HUES48 (cell line): Measurements from ENCODE around the gene TMEM40.

Source experiments
- H3K27ac ChIP-seq: one replicate; pipeline ENCODE4 v1.7.0; 2013; ENCODE audit warnings: low read depth, low read length, inconsistent platforms
- H3K27me3 ChIP-seq: 2 replicates; pipeline ENCODE4 v1.6.1; 2013; ENCODE audit warnings: mild to moderate bottlenecking, low read length; ENCODE audit not compliant: control insufficient read depth, insufficient read depth
- H3K36me3 ChIP-seq: 2 replicates; pipeline ENCODE4 v1.6.1; 2013; ENCODE audit warnings: low read length; ENCODE audit not compliant: control insufficient read depth, insufficient read depth
- H3K4me1 ChIP-seq: 2 replicates; pipeline ENCODE4 v1.6.1; 2013; ENCODE audit warnings: mild to moderate bottlenecking, low read length; ENCODE audit not compliant: control insufficient read depth, insufficient read depth
- H3K4me3 ChIP-seq: 2 replicates; pipeline ENCODE4 v1.5.1; 2013; ENCODE audit warnings: mild to moderate bottlenecking, low read depth, low read length
- H3K9ac ChIP-seq: 2 replicates; pipeline ENCODE4 v1.6.1; 2013; ENCODE audit warnings: mild to moderate bottlenecking, low read depth, low read length, moderate library complexity
- H3K9me3 ChIP-seq: 2 replicates; pipeline ENCODE4 v1.6.1; 2013; ENCODE audit warnings: low read length; ENCODE audit not compliant: control insufficient read depth, insufficient read depth

The TMEM40 gene

GRCh38 chr3:12759693-12760565 is 870 bp upstream of the TMEM40 start:
- Histone ChIP-seq H3K4me3 (no peak overlapping the region), H3K4me1 (peaks cover 13% of the 10 kb centered on the region)

DNA sequence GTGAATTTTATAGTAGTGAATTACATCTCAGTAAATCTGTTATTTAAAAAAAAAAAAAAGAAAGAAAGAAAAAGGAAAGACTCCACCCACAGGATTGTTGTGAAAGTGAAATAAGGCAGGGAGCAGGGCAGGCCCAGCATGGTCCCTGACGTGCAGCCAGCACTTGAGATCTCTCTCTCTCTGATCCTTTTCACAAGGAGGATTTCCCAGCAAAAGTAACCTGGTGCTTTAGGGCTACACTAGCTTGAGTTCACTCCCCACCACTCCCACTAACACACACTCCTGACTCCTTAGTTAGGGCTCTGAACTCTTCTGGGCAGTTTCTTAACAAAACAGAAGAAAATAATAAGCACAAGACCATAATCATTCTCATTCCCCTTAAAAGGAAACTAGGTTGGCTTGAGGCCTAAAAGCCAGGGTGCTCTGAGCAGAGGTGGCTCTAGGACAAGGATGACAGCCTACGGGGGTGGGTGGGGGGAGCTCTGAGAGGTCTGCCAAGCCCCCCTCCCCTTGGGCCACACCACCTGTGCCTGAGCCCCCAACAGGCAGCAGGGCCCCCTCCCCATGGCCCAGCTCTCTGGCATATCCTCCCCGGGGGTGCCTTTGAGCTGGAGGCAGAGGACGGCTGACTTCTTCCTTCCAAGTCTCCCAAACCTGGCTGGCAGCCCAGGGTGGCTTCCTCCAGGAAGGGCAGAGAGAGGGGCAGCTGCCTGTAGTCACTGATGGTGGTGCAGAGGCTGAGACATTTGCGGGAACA is 856 bp downstream of the TMEM40 start:
- Histone ChIP-seq H3K27ac (peak overlapping the region; percentile 11), H3K27me3 (no peaks in the 10 kb centered on the region), H3K4me3 (no peak overlapping the region), H3K4me1 (peaks cover 9% of the 10 kb centered on the region), H3K9ac (no peak overlapping the region), H3K9me3 (no peaks in the 10 kb centered on the region), H3K36me3 (no peaks in the 10 kb centered on the region)

More at GRCh38 chr3:12759693-12760565, 870 bp upstream of the TMEM40 start:
- Histone ChIP-seq H3K27ac (peak overlapping the region; percentile 47), H3K9ac (no peak overlapping the region), H3K27me3 (no peaks in the 10 kb centered on the region), H3K9me3 (no peaks in the 10 kb centered on the region), H3K36me3 (no peaks in the 10 kb centered on the region)

- H3K27ac ChIP-seq = no peak overlapping the region
- H3K9ac ChIP-seq = no peak overlapping the region
- H3K9me3 ChIP-seq = no peaks in the 10 kb centered on the region
- H3K4me3 ChIP-seq = no peak overlapping the region
- peaks cover 8% of the 10 kb centered on the region for H3K4me1 ChIP-seq
- no peaks in the 10 kb centered on the region for H3K27me3 ChIP-seq
- no peaks in the 10 kb centered on the region for H3K36me3 ChIP-seq
Observed at GRCh38 chr3:12756635-12757034, 2.4 kb downstream of the TMEM40 start.

GRCh38 chr3:12756175-12756574 is 2.9 kb downstream of the TMEM40 start:
- Histone ChIP-seq H3K36me3 (no peaks in the 10 kb centered on the region), H3K9me3 (no peaks in the 10 kb centered on the region), H3K27ac (no peak overlapping the region), H3K27me3 (no peaks in the 10 kb centered on the region), H3K4me1 (peaks cover 8% of the 10 kb centered on the region), H3K4me3 (no peak overlapping the region), H3K9ac (no peak overlapping the region)

- no peaks in the 10 kb centered on the region for H3K36me3 ChIP-seq
- H3K27ac ChIP-seq = no peak overlapping the region
- no peak overlapping the region for H3K4me3 ChIP-seq
- peaks cover 8% of the 10 kb centered on the region for H3K4me1 ChIP-seq
- H3K9me3 ChIP-seq = no peaks in the 10 kb centered on the region
- no peaks in the 10 kb centered on the region for H3K27me3 ChIP-seq
- H3K9ac ChIP-seq = no peak overlapping the region
Observed at GRCh38 chr3:12755754-12756153, 3.3 kb downstream of the TMEM40 start.

DNA sequence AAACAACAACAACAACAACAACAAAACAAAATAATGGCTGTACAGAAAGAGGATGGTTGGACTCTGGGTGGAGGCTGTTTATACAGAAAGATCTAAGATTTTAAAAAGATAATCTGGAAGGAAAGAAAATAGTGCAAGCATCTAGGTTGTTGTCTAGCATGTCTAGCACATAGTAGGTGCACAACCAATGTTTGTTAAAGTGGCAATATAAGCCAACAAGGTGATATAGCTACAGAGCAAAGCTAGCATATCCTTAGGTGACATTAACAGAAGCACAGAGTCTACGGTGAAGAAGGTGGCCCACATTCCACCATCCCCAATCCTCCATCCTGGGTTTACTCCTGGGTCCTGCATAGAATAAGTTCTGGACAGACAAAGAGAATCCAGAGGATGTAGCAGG is 4.7 kb downstream of the TMEM40 start:
- H3K27ac ChIP-seq = no peak overlapping the region
- H3K4me3 ChIP-seq = no peak overlapping the region
- H3K27me3 ChIP-seq = no peaks in the 10 kb centered on the region
- H3K9me3 ChIP-seq = no peaks in the 10 kb centered on the region
- H3K36me3 ChIP-seq = no peaks in the 10 kb centered on the region
- peaks cover 7% of the 10 kb centered on the region for H3K4me1 ChIP-seq
- H3K9ac ChIP-seq = no peak overlapping the region

GRCh38 chr3:12753275-12754028 is 5.6 kb downstream of the TMEM40 start:
- Histone ChIP-seq H3K4me3 (no peak overlapping the region), H3K9ac (no peak overlapping the region), H3K9me3 (no peaks in the 10 kb centered on the region), H3K4me1 (peaks cover 4% of the 10 kb centered on the region; the same call in 1 of the 2 replicates), H3K27ac (no peak overlapping the region), H3K27me3 (no peaks in the 10 kb centered on the region), H3K36me3 (no peaks in the 10 kb centered on the region)

GRCh38 chr3:12752809-12753208 is 6.2 kb downstream of the TMEM40 start:
- Histone ChIP-seq H3K4me1 (no peaks in the 10 kb centered on the region), H3K36me3 (no peaks in the 10 kb centered on the region), H3K27ac (no peak overlapping the region)

DNA sequence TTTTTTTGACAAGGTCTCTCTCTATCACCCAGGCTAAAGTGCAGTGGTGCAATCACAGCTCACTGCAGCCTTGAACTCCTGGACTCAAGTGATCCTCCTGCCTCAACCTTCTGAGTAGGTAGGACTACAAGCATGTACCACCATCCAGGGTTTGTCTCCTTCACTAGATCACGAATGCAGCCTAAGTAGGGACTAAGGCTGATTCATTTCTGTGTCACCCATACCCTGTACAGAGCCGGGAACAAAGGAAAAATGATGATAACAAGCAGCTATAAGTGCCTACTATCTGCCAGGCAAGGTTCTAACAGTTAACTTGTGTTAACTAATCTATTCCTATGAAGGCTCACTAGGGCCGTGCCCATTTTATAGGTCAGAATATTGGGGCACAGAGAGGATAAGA is 7.0 kb downstream of the TMEM40 start:
- Histone ChIP-seq H3K9me3 (no peaks in the 10 kb centered on the region), H3K27ac (no peak overlapping the region), H3K27me3 (no peaks in the 10 kb centered on the region), H3K4me3 (no peak overlapping the region), H3K36me3 (no peaks in the 10 kb centered on the region), H3K4me1 (no peaks in the 10 kb centered on the region), H3K9ac (no peak overlapping the region)

More at GRCh38 chr3:12752809-12753208, 6.2 kb downstream of the TMEM40 start:
- no peak overlapping the region for H3K4me3 ChIP-seq
- no peaks in the 10 kb centered on the region for H3K27me3 ChIP-seq
- H3K9me3 ChIP-seq = no peaks in the 10 kb centered on the region
- H3K9ac ChIP-seq = no peak overlapping the region

DNA sequence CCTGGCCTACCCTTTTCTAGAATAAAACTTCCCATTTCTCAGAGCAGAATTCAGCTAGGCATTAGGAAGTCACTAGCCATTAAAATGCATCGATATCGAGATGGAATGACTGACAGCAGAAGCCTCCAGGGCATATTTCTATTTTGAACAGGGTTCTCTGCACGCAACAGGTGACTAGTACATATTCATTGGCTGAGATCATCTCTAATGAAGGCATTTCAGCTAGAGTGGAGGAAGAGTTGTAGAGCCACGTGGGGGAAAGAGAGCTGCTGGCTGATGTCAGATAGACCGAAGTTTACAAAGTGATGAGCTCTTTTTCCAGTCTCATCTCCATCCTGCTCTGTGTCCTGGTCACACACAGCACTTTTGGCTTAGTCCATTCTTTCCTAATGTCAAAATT is 7.5 kb downstream of the TMEM40 start:
- H3K4me1 ChIP-seq = no peaks in the 10 kb centered on the region
- no peak overlapping the region for H3K9ac ChIP-seq
- H3K36me3 ChIP-seq = no peaks in the 10 kb centered on the region
- H3K4me3 ChIP-seq = no peak overlapping the region
- H3K27ac ChIP-seq = no peak overlapping the region
- H3K9me3 ChIP-seq = no peaks in the 10 kb centered on the region
- H3K27me3 ChIP-seq = no peaks in the 10 kb centered on the region
